B cell (primary cell): ENCODE results near the gene ATP9A.

Experiments
- EZH2 ChIP-seq: IDR thresholded peaks from 2 replicates; pipeline ENCODE4 v1.6.1; 2012; ENCODE audit warnings: borderline replicate concordance, low read depth, mild to moderate bottlenecking, moderate library complexity, low read length; ENCODE audit not compliant: insufficient read depth, poor library complexity, severe bottlenecking
- TF ChIP-seq, protein P1 (sequence below): fragments of 200-600 bp; IDR thresholded peaks from one replicate; pipeline ENCODE4 v1.8.0; 2022; ENCODE audit warnings: antibody characterized with exemption, mild to moderate bottlenecking

- TF ChIP-seq, protein P1, sequence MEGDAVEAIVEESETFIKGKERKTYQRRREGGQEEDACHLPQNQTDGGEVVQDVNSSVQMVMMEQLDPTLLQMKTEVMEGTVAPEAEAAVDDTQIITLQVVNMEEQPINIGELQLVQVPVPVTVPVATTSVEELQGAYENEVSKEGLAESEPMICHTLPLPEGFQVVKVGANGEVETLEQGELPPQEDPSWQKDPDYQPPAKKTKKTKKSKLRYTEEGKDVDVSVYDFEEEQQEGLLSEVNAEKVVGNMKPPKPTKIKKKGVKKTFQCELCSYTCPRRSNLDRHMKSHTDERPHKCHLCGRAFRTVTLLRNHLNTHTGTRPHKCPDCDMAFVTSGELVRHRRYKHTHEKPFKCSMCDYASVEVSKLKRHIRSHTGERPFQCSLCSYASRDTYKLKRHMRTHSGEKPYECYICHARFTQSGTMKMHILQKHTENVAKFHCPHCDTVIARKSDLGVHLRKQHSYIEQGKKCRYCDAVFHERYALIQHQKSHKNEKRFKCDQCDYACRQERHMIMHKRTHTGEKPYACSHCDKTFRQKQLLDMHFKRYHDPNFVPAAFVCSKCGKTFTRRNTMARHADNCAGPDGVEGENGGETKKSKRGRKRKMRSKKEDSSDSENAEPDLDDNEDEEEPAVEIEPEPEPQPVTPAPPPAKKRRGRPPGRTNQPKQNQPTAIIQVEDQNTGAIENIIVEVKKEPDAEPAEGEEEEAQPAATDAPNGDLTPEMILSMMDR, result no peak
- TF ChIP-seq EZH2, result no peak
Measured at GRCh38 chr20:51812861-51813260, 44.7 kb upstream of the ATP9A start.
